ENCODE measurements around the gene C1orf21.
A peak's percentile ranks its signal among the peaks of the same experiment; 100 is the strongest.

C1orf21 gene

GRCh38 chr1:184643661-184644060 lies 256.8 kb downstream of the C1orf21 start:
- H3K27me3 ChIP-seq (ENCODE audit: control insufficient read depth, insufficient read depth, low read length) = peaks cover 10% of the 10 kb centered on the region
- H3K9me3 ChIP-seq (replicated peaks; ENCODE audit: low read length) = no peaks in the 10 kb centered on the region
- no peak overlapping the region for H3K9ac ChIP-seq (ENCODE audit: low read depth, low read length)
- H3K4me1 ChIP-seq (ENCODE audit: control insufficient read depth, insufficient read depth, low read length) = peaks cover 3% of the 10 kb centered on the region
- no peak overlapping the region for H3K4me2 ChIP-seq (ENCODE audit: low read length)
- H3K4me3 ChIP-seq (ENCODE audit: low read length) = no peak overlapping the region
- H3K36me3 ChIP-seq (ENCODE audit: insufficient read depth, low read length) = no peaks in the 10 kb centered on the region

- H3K4me3 ChIP-seq (ENCODE audit: low read length) = no peak overlapping the region
- H3K9ac ChIP-seq (ENCODE audit: low read depth, low read length) = no peak overlapping the region
- peaks cover 4% of the 10 kb centered on the region for H3K9me3 ChIP-seq (replicated peaks; ENCODE audit: low read length)
- H3K36me3 ChIP-seq (ENCODE audit: insufficient read depth, low read length) = no peaks in the 10 kb centered on the region
- no peak overlapping the region for H3K4me2 ChIP-seq (ENCODE audit: low read length)
- H3K27me3 ChIP-seq (ENCODE audit: control insufficient read depth, insufficient read depth, low read length) = peaks cover 10% of the 10 kb centered on the region
- H3K4me1 ChIP-seq (ENCODE audit: control insufficient read depth, insufficient read depth, low read length) = peaks cover 12% of the 10 kb centered on the region
These were observed 257.9 kb downstream of the C1orf21 start for GRCh38 chr1:184644771-184645170.

GRCh38 chr1:184646178-184646701 lies 259.4 kb downstream of the C1orf21 start:
- Histone ChIP-seq H3K4me2 (ENCODE audit: low read length) (no peak overlapping the region), H3K4me3 (ENCODE audit: low read length) (no peak overlapping the region), H3K9ac (ENCODE audit: low read depth, low read length) (no peak overlapping the region), H3K27me3 (ENCODE audit: control insufficient read depth, insufficient read depth, low read length) (peaks cover 10% of the 10 kb centered on the region), H3K36me3 (ENCODE audit: insufficient read depth, low read length) (no peaks in the 10 kb centered on the region), H3K9me3 (replicated peaks; ENCODE audit: low read length) (peaks cover 4% of the 10 kb centered on the region), H3K4me1 (ENCODE audit: control insufficient read depth, insufficient read depth, low read length) (peaks cover 14% of the 10 kb centered on the region)

- no peak overlapping the region for H3K4me2 ChIP-seq (ENCODE audit: low read length)
- no peak overlapping the region for H3K9ac ChIP-seq (ENCODE audit: low read depth, low read length)
- peaks cover 14% of the 10 kb centered on the region for H3K4me1 ChIP-seq (ENCODE audit: control insufficient read depth, insufficient read depth, low read length)
- H3K4me3 ChIP-seq (ENCODE audit: low read length) = no peak overlapping the region
- H3K36me3 ChIP-seq (ENCODE audit: insufficient read depth, low read length) = no peaks in the 10 kb centered on the region
- peaks cover 10% of the 10 kb centered on the region for H3K27me3 ChIP-seq (ENCODE audit: control insufficient read depth, insufficient read depth, low read length)
- peaks cover 4% of the 10 kb centered on the region for H3K9me3 ChIP-seq (replicated peaks; ENCODE audit: low read length)
These were observed 260.0 kb downstream of the C1orf21 start for GRCh38 chr1:184646824-184647223.

- H3K4me3 ChIP-seq (ENCODE audit: low read length) = no peak overlapping the region
- no peaks in the 10 kb centered on the region for H3K36me3 ChIP-seq (ENCODE audit: insufficient read depth, low read length)
- peaks cover 14% of the 10 kb centered on the region for H3K4me1 ChIP-seq (ENCODE audit: control insufficient read depth, insufficient read depth, low read length)
- no peak overlapping the region for H3K4me2 ChIP-seq (ENCODE audit: low read length)
- H3K9me3 ChIP-seq (replicated peaks; ENCODE audit: low read length) = peaks cover 4% of the 10 kb centered on the region
- no peak overlapping the region for H3K9ac ChIP-seq (ENCODE audit: low read depth, low read length)
- peaks cover 5% of the 10 kb centered on the region for H3K27me3 ChIP-seq (ENCODE audit: control insufficient read depth, insufficient read depth, low read length)
These were observed 260.6 kb downstream of the C1orf21 start for GRCh38 chr1:184647471-184647870.

GRCh38 chr1:184648160-184648855 lies 261.5 kb downstream of the C1orf21 start:
- Histone ChIP-seq H3K4me2 (ENCODE audit: low read length) (no peak overlapping the region), H3K4me1 (ENCODE audit: control insufficient read depth, insufficient read depth, low read length) (peaks cover 14% of the 10 kb centered on the region), H3K27me3 (ENCODE audit: control insufficient read depth, insufficient read depth, low read length) (peaks cover 3% of the 10 kb centered on the region), H3K36me3 (ENCODE audit: insufficient read depth, low read length) (no peaks in the 10 kb centered on the region), H3K9me3 (replicated peaks; ENCODE audit: low read length) (peaks cover 4% of the 10 kb centered on the region), H3K4me3 (ENCODE audit: low read length) (no peak overlapping the region), H3K9ac (ENCODE audit: low read depth, low read length) (no peak overlapping the region)

- Histone ChIP-seq H3K4me2 (ENCODE audit: low read length) (no peak overlapping the region), H3K27me3 (ENCODE audit: control insufficient read depth, insufficient read depth, low read length) (no peaks in the 10 kb centered on the region)
These were observed 262.0 kb downstream of the C1orf21 start for GRCh38 chr1:184648856-184649201.

GRCh38 chr1:184649451-184649888 lies 262.6 kb downstream of the C1orf21 start:
- H3K4me1 ChIP-seq (ENCODE audit: control insufficient read depth, insufficient read depth, low read length) = peaks cover 14% of the 10 kb centered on the region
- no peak overlapping the region for H3K9ac ChIP-seq (ENCODE audit: low read depth, low read length)
- H3K27me3 ChIP-seq (ENCODE audit: control insufficient read depth, insufficient read depth, low read length) = no peaks in the 10 kb centered on the region
- peak overlapping the region; percentile 26 for H3K4me2 ChIP-seq (ENCODE audit: low read length)
- H3K9me3 ChIP-seq (replicated peaks; ENCODE audit: low read length) = peaks cover 4% of the 10 kb centered on the region
- no peaks in the 10 kb centered on the region for H3K36me3 ChIP-seq (ENCODE audit: insufficient read depth, low read length)
- H3K4me3 ChIP-seq (ENCODE audit: low read length) = peak overlapping the region; percentile 9

More at GRCh38 chr1:184648856-184649201, 262.0 kb downstream of the C1orf21 start:
- peaks cover 14% of the 10 kb centered on the region for H3K4me1 ChIP-seq (ENCODE audit: control insufficient read depth, insufficient read depth, low read length)
- H3K36me3 ChIP-seq (ENCODE audit: insufficient read depth, low read length) = no peaks in the 10 kb centered on the region
- H3K4me3 ChIP-seq (ENCODE audit: low read length) = no peak overlapping the region
- H3K9me3 ChIP-seq (replicated peaks; ENCODE audit: low read length) = peaks cover 4% of the 10 kb centered on the region
- no peak overlapping the region for H3K9ac ChIP-seq (ENCODE audit: low read depth, low read length)

GRCh38 chr1:184650177-184650866 lies 263.5 kb downstream of the C1orf21 start:
- Histone ChIP-seq H3K9me3 (replicated peaks; ENCODE audit: low read length) (peaks cover 4% of the 10 kb centered on the region), H3K4me1 (ENCODE audit: control insufficient read depth, insufficient read depth, low read length) (peaks cover 14% of the 10 kb centered on the region), H3K27me3 (ENCODE audit: control insufficient read depth, insufficient read depth, low read length) (no peaks in the 10 kb centered on the region), H3K4me2 (ENCODE audit: low read length) (no peak overlapping the region), H3K4me3 (ENCODE audit: low read length) (no peak overlapping the region), H3K9ac (ENCODE audit: low read depth, low read length) (no peak overlapping the region), H3K36me3 (ENCODE audit: insufficient read depth, low read length) (no peaks in the 10 kb centered on the region)

- Histone ChIP-seq H3K9ac (ENCODE audit: low read depth, low read length) (no peak overlapping the region), H3K4me1 (ENCODE audit: control insufficient read depth, insufficient read depth, low read length) (no peaks in the 10 kb centered on the region), H3K27me3 (ENCODE audit: control insufficient read depth, insufficient read depth, low read length) (no peaks in the 10 kb centered on the region), H3K4me3 (ENCODE audit: low read length) (no peak overlapping the region), H3K4me2 (ENCODE audit: low read length) (no peak overlapping the region), H3K9me3 (replicated peaks; ENCODE audit: low read length) (no peaks in the 10 kb centered on the region), H3K36me3 (ENCODE audit: insufficient read depth, low read length) (no peaks in the 10 kb centered on the region)
These were observed 268.4 kb downstream of the C1orf21 start for GRCh38 chr1:184655185-184655584.

GRCh38 chr1:184656221-184656620 lies 269.4 kb downstream of the C1orf21 start:
- no peak overlapping the region for H3K4me3 ChIP-seq (ENCODE audit: low read length)
- H3K4me1 ChIP-seq (ENCODE audit: control insufficient read depth, insufficient read depth, low read length) = no peaks in the 10 kb centered on the region
- H3K9me3 ChIP-seq (replicated peaks; ENCODE audit: low read length) = no peaks in the 10 kb centered on the region
- no peak overlapping the region for H3K9ac ChIP-seq (ENCODE audit: low read depth, low read length)
- H3K36me3 ChIP-seq (ENCODE audit: insufficient read depth, low read length) = no peaks in the 10 kb centered on the region
- H3K27me3 ChIP-seq (ENCODE audit: control insufficient read depth, insufficient read depth, low read length) = no peaks in the 10 kb centered on the region
- no peak overlapping the region for H3K4me2 ChIP-seq (ENCODE audit: low read length)

Measured in skeletal muscle satellite cell (primary cell).